ENCODE results near the gene APOE. TPM values are rescaled to one million over a fixed set of nuclear protein-coding genes. Genes with fewer than 3 reads are reported as not detected.

The APOE gene
- total and polyA plus RNA-seq, 2 of the 13 experiments (the other 11 are each of a cell fraction or from before 2014, with no cell fraction given) = 1,328 to 1,470 TPM

GRCh38 chr19:44914433-44915206 is 9.0 kb downstream of the APOE start, which contains the start of gene APOC1 (continued):
- 0 out of 2 replicates have a peak, but pooled peaks have one; percentile 45 for TF ChIP-seq KLF13 (CRISPR knock-in tag; IDR thresholded peaks at IDR 0.05)
- peak; percentile 98 for TF ChIP-seq RFX5 (IDR thresholded peaks at IDR 0.05; ENCODE audit: low read depth, low read length)
- peak; percentile 60; the same call in 1 of the 2 replicates for TF ChIP-seq UBTF (CRISPR knock-in tag; IDR thresholded peaks at IDR 0.05)
- TF ChIP-seq, protein P1, sequence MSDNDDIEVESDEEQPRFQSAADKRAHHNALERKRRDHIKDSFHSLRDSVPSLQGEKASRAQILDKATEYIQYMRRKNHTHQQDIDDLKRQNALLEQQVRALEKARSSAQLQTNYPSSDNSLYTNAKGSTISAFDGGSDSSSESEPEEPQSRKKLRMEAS (IDR thresholded peaks at IDR 0.05) = peak; percentile 52
- peak; percentile 68 for TF ChIP-seq RBM22 (optimal IDR thresholded peaks at IDR 0.05; ENCODE audit: low read length)

- peak; percentile 95 for FAIRE-seq
- Histone ChIP-seq H3K9me3 (ENCODE audit: low read length) (no peaks in the 10 kb centered on the region), H3K9ac (ENCODE audit: insufficient read depth, low read depth, low read length) (peak overlapping the region; percentile 75), H4K20me1 (ENCODE audit: insufficient read depth, low read length) (no peaks in the 10 kb centered on the region), H3K4me3 (replicated peaks in 1 of 3; ENCODE audit: insufficient read depth in 1 of 3, low read depth in 2 of 3, low read length in 3 of 3) (peak overlapping the region in 2 of 3 experiments; percentile 38 to 51; a peak in 2 of 6 replicates), H3K36me3 (replicated peaks in 1 of 2; ENCODE audit: control insufficient read depth in 1 of 2, insufficient read depth in 2 of 2, low read length in 2 of 2) (peaks cover under 1% of the 10 kb centered on the region in 2 experiments; a peak in 1 of 5 replicates), H3K4me2 (ENCODE audit: low read depth, low read length) (peak overlapping the region; percentile 90), H3K27me3 (ENCODE audit: control insufficient read depth in 1 of 2, insufficient read depth in 2 of 2, low read length in 2 of 2) (no peaks in the 10 kb centered on the region), H3K27ac (ENCODE audit: extremely low read length, insufficient read depth, low read length) (peak overlapping the region; percentile 96), H3K4me1 (ENCODE audit: insufficient read depth, low read length) (peaks cover 93% of the 10 kb centered on the region), H2AFZ (ENCODE audit: low read length) (no peak overlapping the region), H3K79me2 (ENCODE audit: insufficient read depth, low read length) (peaks cover 4% of the 10 kb centered on the region)
- 4% methylated on average over 8 of the region's 8 CpGs for WGBS (ENCODE audit: low lambda C conversion rate)
- POLR2A ChIA-PET = interaction anchor here (0.6 to 5.7 kb wide), 13 partner anchors 11 to 233 kb away, joined by 3 to 317 read pairs (median 5); partner anchors contain the start of genes APOC1, APOC2, APOE and CLPTM1
- in situ Hi-C loops (cut with HindIII; ENCODE audit: extremely low pct_ligation_motif_present, low pct_unique_long_range_greater_than_20kb) (no loop called here), intact Hi-C loops (cut with micrococcal nuclease; ENCODE audit: unreplicated experiment) (no loop called here)
- DNase-seq (ENCODE audit: low spot score) = peak; percentile 97
- no TSS peak for BruUV-seq (replicated peaks)
- peak; percentile 82 for ATAC-seq
- CTCF ChIA-PET (ENCODE audit: low intra/inter-chr PET ratio, low total read pairs) = interaction anchor here (1.7 kb wide), 1 partner anchor 21 kb away, joined by 3 read pairs; no protein-coding TSS in a partner anchor
- TF ChIP-seq MYC (CRISPR knock-in tag; IDR thresholded peaks at IDR 0.05; ENCODE audit: borderline replicate concordance) (peak; percentile 92; the same call in 1 of the 2 replicates), SRSF4 (IDR thresholded peaks at IDR 0.05; ENCODE audit: low read depth, low read length, poor library complexity, severe bottlenecking) (no peak), SIX4 (CRISPR knock-in tag; IDR thresholded peaks at IDR 0.05) (no peak; the same call in 1 of the 2 replicates), RFXAP (CRISPR knock-in tag; IDR thresholded peaks at IDR 0.05; ENCODE audit: borderline replicate concordance) (peak; percentile 97), ZNF547 (CRISPR knock-in tag; IDR thresholded peaks at IDR 0.05) (peak; percentile 59; the same call in 1 of the 2 replicates), ARID3A (IDR thresholded peaks at IDR 0.05; ENCODE audit: low read depth, low read length) (peak; percentile 43; the same call in 1 of the 2 replicates), ZNF710 (CRISPR knock-in tag; IDR thresholded peaks at IDR 0.05; ENCODE audit: borderline replicate concordance) (peak; percentile 93), ETV5 (CRISPR knock-in tag; IDR thresholded peaks at IDR 0.05; ENCODE audit: borderline replicate concordance) (peak; percentile 91), MXD4 (CRISPR knock-in tag; IDR thresholded peaks at IDR 0.05) (peak; percentile 84), GLI4 (CRISPR knock-in tag; IDR thresholded peaks at IDR 0.05; ENCODE audit: borderline replicate concordance) (no peak)
These were observed 18.7 kb downstream of the APOE start for GRCh38 chr19:44924243-44924725.

Measured in HepG2 (cell line).